Measurements from ENCODE around the gene WNT7A. TPM values are rescaled to one million over a fixed set of nuclear protein-coding genes. Genes with fewer than 3 reads are reported as not detected.
"Not testable (repeated sequence)": the region's sequence is repeated elsewhere in the genome, so short reads cannot be mapped to it uniquely, and the experiment has no call there.

The WNT7A gene
- under 1 TPM in 3 of 4 donors, not detected in 1; 0.09 to 0.91 (median 0.73) TPM for total RNA-seq

- H3K4me3 ChIP-seq = peak within 1 kb of the TSS; percentile 17 to 61 (median 40)
- WGBS, 2 donors = 0% methylated on average over 12 of the region's 90 CpGs; no CpG with 5 or more reads in 1 of the 2 donors
- H3K4me1 ChIP-seq = peaks cover 20 to 33% (median 29%) of the 10 kb centered on the region in 3 donors
- TF ChIP-seq POLR2A (IDR thresholded peaks at IDR 0.05) (no peak), CTCF (IDR thresholded peaks at IDR 0.05) (peak; percentile 44 to 85 (median 65))
- peaks cover 11 to 97% (median 15%) of the 10 kb centered on the region in 4 donors for H3K27me3 ChIP-seq
- H3K27ac ChIP-seq = no peak within 1 kb of the TSS
- H3K36me3 ChIP-seq = no peaks in the 10 kb centered on the region
- no peaks in the 10 kb centered on the region for H3K9me3 ChIP-seq
- DNase-seq = no peak
- intact Hi-C loops (cut with DNase I) = no loop called here
Observed at GRCh38 chr3:13879946-13880810, at the start of gene WNT7A. WNT7A (minus strand) TSS chr3:13880071; CDS start chr3:13879816, 255 bp downstream.

GRCh38 chr3:13928741-13929140 lies 48.9 kb upstream of the WNT7A start:
- DNase-seq; H3K4me3 ChIP-seq; H3K36me3 ChIP-seq; H3K27ac ChIP-seq; intact Hi-C loops (cut with DNase I): not testable (repeated sequence)
- Histone ChIP-seq H3K27me3 (peaks cover 0 to 22% (median 0%) of the 10 kb centered on the region in 4 donors), H3K9me3 (peaks cover 0 to 17% (median 0%) of the 10 kb centered on the region in 3 donors), H3K4me1 (peaks cover 0 to 12% (median 0%) of the 10 kb centered on the region in 3 donors)
- WGBS, 2 donors = 80 to 100% methylated on average over 1 of the region's 1 CpG

- Histone ChIP-seq H3K27ac (no peak overlapping the region), H3K9me3 (peaks cover 0 to 22% (median 0%) of the 10 kb centered on the region in 3 donors)
Observed at GRCh38 chr3:13927295-13927694, 47.4 kb upstream of the WNT7A start.

GRCh38 chr3:13916375-13916774 lies 36.5 kb upstream of the WNT7A start:
- H3K9me3 ChIP-seq = peaks cover 0 to 57% (median 4%) of the 10 kb centered on the region in 3 donors
- peak in 1 of 6 experiments; percentile 12 for TF ChIP-seq CTCF (IDR thresholded peaks at IDR 0.05)
- TF ChIP-seq POLR2A (IDR thresholded peaks at IDR 0.05) = no peak

More at GRCh38 chr3:13927295-13927694, 47.4 kb upstream of the WNT7A start:
- WGBS, 2 donors = 76 to 81% methylated on average over 7 of the region's 7 CpGs
- Histone ChIP-seq H3K4me1 (peaks cover 0 to 1% (median 0%) of the 10 kb centered on the region in 3 donors), H3K4me3 (no peak overlapping the region), H3K36me3 (no peaks in the 10 kb centered on the region), H3K27me3 (peaks cover 0 to 10% (median 0%) of the 10 kb centered on the region in 4 donors)
- intact Hi-C loops (cut with DNase I) = no loop called here
- no peak for TF ChIP-seq POLR2A (IDR thresholded peaks at IDR 0.05)
- TF ChIP-seq CTCF (IDR thresholded peaks at IDR 0.05) = no peak
- DNase-seq = no peak

GRCh38 chr3:13902648-13903238 lies 22.9 kb upstream of the WNT7A start:
- H3K4me1 ChIP-seq = no peaks in the 10 kb centered on the region
- no peak overlapping the region for H3K27ac ChIP-seq
- no peaks in the 10 kb centered on the region for H3K27me3 ChIP-seq
- H3K9me3 ChIP-seq = peaks cover 3 to 71% (median 63%) of the 10 kb centered on the region in 3 donors
- 42 to 55% methylated on average over 1 of the region's 1 CpG for WGBS, 2 donors
- intact Hi-C loops (cut with DNase I) = no loop called here
- TF ChIP-seq POLR2A (IDR thresholded peaks at IDR 0.05) (no peak), CTCF (IDR thresholded peaks at IDR 0.05) (no peak)
- H3K4me3 ChIP-seq = no peak overlapping the region
- peaks cover 0 to 9% (median 0%) of the 10 kb centered on the region in 3 donors for H3K36me3 ChIP-seq
- DNase-seq = no peak

More at GRCh38 chr3:13916375-13916774, 36.5 kb upstream of the WNT7A start:
- H3K27me3 ChIP-seq = no peaks in the 10 kb centered on the region
- no peak for DNase-seq
- H3K27ac ChIP-seq = no peak overlapping the region
- WGBS, 2 donors = 72 to 90% methylated on average over 1 of the region's 1 CpG
- H3K36me3 ChIP-seq = no peaks in the 10 kb centered on the region
- H3K4me3 ChIP-seq = no peak overlapping the region
- H3K4me1 ChIP-seq = no peaks in the 10 kb centered on the region
- intact Hi-C loops (cut with DNase I) = no loop called here

Measured in esophagus squamous epithelium (tissue), 5 donors.